Non-pigmented ciliary epithelial cell (primary cell): ENCODE measurements around the gene NR1H2.
"Not testable (repeated sequence)": the region's sequence is repeated elsewhere in the genome, so short reads cannot be mapped to it uniquely, and the experiment has no call there.

ENCODE experiments used
- DNase-seq: peaks from one replicate; pipeline ENCODE4 v3.0.0-alpha.2; 2010; ENCODE audit warnings: low read depth

NR1H2 gene

DNA sequence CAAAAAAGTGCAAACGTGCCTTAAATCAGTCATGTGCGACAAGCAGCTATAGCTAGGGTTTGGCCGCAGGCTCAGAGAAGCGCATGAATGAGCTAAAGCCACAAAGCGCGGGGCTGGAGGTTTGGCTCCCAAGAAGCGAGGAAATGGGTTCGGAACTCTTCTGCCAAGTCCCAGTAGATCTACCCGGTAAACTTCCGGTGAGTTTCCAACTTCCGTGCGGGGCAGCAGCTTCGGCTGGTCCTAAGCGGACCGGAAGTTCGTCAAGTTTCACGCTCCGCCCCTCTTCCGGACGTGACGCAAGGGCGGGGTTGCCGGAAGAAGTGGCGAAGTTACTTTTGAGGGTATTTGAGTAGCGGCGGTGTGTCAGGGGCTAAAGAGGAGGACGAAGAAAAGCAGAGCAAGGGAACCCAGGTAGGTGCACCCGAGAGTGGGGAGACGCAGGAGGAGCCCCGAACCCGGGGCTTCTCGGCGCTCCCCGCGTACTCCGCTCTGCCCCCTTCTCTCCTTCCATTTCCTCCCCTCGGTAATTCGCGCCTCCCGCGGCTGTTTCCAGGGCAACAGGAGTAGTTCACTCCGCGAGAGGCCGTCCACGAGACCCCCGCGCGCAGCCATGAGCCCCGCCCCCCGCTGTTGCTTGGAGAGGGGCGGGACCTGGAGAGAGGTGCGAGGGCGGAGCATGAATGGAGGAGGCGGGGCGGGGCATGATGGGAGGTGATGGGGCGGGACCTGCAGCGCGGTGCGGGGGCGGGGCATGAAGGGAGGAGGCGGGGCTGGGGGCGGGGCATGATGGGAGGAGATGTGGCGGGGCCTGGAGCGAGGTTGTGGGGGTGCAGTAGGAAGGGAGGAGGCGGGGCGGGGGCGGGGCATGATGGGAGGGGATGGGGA, at the start of gene NR1H2:
Gene NR1H2 (plus strand): TSS at position 292 of the 885 bp plus-strand sequence. CDS start 1,149 bp downstream, outside the sequence.
- DNase-seq, result peak; percentile 95

- DNase-seq, result no peak
Measured at GRCh38 chr19:50327013-50327412, 49.2 kb upstream of the NR1H2 start.

DNA sequence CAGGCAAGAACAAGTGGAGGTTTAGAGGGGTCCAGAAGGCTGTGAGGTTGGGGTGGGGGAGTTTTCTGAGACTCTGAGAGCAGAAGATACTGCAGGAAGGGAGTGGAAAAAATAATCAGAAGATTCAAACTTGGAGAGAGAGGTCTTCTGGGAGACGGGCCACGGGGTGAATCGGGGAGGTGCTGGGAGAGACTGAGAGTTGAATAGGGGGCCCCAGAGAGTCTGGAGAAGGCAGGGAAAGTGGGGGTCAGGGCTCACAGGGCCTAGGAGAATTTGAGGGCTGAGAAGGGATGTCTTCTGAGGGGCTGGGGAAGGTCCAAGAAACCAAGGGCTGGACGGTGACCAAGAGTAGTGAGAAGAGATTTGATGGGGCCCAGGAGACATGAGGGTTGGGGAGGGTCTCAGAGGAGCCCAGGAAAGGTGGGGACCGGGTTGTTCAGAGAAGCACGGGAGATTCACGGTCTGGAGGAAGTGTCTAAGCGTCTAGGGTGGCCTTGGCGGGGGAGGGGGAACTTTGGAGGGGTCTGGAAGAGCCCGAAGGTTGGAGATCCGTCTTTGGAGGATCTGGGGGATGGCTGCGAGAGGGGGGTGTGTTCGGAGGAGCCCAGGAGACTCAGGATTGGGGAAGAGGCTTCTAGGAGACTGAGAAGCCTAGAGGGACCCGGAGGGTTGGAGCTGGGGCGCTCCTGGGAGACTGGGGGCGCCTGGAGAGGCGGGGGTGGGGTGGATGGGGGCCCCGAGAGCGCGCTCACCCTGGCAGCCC, 48.6 kb upstream of the NR1H2 start:
- no peak for DNase-seq

DNA sequence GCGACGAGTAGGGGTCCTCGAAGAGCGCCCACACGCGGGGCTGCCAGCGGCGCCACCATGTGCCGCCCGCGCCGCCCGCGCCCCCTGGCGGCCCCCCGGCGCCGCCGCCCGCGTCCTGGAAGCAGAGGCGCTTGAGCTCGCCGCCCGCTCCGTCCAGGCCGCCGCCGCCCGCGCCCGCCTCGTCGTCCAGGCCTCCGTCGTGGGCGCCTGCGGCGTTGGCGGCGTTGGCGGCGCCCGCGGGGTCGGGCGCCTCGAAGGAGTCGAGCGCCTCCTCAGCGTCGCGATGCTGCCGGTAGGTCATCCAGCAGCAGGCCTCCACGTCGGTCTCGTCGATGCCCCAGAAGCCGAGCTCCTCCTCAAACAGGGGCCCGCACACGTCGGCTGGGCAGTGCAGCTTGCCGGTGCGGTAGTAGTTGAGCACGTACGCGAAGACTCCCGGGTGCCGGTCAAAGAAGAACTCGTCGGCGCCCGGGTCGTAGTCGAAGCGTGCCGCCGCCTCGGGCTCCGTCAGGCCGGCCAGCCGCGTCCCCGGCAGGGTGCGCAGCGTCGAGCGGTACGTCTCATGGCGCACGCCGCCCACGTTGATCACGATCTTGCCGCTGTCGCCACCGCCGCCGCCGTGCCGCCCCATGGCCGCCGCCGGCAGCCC, 47.9 kb upstream of the NR1H2 start:
- no peak for DNase-seq

GRCh38 chr19:50328873-50329145, 47.4 kb upstream of the NR1H2 start:
- DNase-seq, result no peak

GRCh38 chr19:50329146-50329925, 46.9 kb upstream of the NR1H2 start, which contains the start of gene KCNC3:
KCNC3 (minus strand) TSS chr19:50329377; CDS start chr19:50329082, 295 bp downstream.
- peak; percentile 90 for DNase-seq

GRCh38 chr19:50329926-50330294, 46.3 kb upstream of the NR1H2 start:
- DNase-seq, result not testable (repeated sequence)

GRCh38 chr19:50330365-50331078, 45.7 kb upstream of the NR1H2 start:
- no peak for DNase-seq

DNA sequence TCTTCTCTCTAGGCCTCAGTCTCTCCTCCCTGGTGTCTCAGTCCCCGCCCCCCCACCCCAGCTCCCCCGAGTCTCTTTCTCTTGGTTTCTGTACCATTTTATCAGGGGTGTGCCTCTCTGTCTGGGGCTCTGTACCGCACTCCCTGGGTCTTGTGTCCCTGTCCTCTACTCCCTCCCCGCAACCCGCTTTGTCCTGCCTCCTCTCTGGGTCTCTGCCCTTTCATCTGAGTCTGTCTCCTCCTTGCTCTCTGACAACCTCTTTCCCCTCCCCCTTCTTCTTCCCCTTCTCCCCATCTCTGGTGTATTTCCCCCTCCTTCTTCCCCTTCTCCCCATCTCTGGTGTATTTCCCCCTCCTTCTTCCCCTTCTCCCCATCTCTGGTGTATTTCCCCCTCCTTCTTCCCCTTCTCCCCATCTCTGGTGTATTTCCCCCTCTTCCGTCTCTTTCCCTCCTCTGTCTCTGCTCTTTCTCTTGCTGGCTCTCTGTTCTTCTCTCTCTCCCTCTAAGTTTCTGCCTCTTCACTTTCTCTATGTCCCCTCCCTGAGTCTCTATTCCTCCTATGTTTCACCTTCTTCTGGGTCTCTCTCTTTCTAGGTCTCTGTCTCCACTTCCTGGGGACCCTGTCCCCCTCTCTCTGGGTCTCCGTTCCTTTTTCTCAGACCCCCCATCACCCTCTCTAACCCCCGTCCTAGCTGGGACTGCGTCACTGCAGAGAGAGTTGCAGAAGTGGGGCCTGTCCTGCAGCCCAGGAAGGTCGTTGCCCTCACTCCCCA, 44.9 kb upstream of the NR1H2 start:
- DNase-seq, result no peak

GRCh38 chr19:50331994-50332243, 44.3 kb upstream of the NR1H2 start:
- no peak for DNase-seq

GRCh38 chr19:50332244-50333038, 43.8 kb upstream of the NR1H2 start:
- no peak for DNase-seq

- peak; percentile 67 for DNase-seq
Measured at GRCh38 chr19:50333235-50333736, 43.0 kb upstream of the NR1H2 start.

DNA sequence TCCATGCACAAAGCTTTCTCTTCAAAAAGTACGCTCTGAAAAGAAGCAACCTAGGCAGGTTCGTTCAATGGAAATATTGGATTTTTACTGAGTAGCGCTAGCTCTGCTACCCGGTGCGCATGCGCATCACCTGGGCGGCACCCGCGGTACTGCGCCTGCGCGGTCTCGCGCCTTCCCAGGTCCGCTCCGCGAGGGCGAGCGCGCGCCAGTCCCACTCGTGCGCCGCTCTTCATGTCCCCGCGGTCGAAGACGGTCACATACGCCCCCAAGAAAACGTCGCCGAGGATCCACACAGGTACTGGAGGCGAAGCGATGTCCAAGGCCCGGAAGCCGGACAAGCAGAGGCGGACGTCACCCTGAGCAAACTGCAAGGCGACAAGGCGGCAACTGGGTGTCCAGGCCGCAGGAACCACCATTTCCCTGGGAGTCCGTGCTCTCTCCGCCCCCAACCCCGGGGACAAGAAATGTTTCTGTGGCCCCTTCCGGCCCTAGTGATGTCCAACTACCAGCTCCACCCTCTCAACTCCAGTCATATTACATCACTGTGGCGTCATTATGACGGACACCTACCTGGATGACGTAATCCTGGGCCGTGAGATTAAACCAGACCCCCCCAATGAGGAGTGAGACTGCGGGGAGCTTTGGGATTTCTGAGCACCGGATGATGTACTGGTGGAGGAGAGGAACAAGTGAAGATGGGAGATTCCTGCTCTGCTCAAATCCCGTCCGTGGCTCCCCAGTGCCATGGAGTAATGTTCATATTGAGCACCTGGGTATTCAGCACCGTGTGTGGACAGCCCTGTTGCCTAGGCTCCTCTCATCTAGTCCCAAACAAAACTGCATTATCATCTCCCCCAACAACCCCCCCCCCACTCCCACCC, 42.3 kb upstream of the NR1H2 start:
- no peak for DNase-seq

GRCh38 chr19:50334741-50335421, 41.4 kb upstream of the NR1H2 start:
- no peak for DNase-seq

DNA sequence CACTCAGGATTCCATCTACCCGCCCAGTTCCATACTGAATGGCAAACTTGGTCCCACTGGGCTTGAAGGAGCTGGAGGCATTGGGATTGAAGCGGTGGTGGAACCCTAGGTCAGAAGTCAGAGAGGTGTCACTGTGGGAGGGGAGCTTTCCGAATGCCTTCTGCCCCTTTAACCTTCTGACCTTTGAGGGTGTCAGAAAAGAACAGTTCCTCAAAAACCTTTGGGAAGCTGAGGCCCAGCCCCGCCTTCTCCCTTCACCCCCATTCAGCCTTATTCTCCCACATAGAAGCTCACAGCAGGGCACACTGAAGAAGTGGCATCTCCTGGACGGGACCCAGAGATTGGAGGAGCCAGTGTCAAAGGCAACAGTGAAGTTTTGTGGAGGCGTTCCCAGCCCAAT, 39.2 kb upstream of the NR1H2 start:
- not testable (repeated sequence) for DNase-seq

GRCh38 chr19:50340331-50340730, 35.9 kb upstream of the NR1H2 start:
- DNase-seq, result no peak

DNA sequence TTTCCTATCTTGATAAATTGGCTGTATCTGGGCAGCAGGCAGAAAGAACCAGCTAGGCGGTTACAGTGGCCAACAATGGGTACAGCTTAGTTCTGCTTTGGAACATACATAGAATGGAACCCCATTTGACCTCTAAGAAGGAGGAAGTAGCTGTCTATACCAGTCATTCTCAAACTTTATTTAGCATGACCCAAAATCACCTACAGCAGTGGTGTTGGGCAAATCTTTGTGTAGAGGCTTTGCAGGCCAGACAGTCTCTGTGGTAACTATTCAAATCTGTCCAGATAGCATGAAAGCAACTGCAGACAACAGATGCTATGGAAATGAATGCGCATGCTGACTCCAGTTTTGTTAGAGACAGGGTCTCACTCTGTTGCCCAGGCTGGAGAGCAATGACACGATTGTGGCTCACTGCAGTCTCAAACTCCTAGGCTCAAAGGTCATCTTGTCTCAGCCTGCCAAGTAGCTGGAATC, 35.1 kb upstream of the NR1H2 start:
- no peak for DNase-seq
